IPS-18c (cell line): ENCODE results near the gene ERC2.

Source experiments
- H3K4me3 ChIP-seq: 2 replicates; pipeline ENCODE4 v1.7.0; 2013; ENCODE audit warnings: low read depth, mild to moderate bottlenecking, low read length, moderate library complexity; ENCODE audit not compliant: insufficient read depth
- H3K9me3 ChIP-seq: one replicate; pipeline ENCODE4 v1.6.1; 2013; ENCODE audit warnings: mild to moderate bottlenecking, low read length, moderate library complexity; ENCODE audit not compliant: control insufficient read depth, insufficient read depth

The ERC2 gene

GRCh38 chr3:56253941-56254665, 214.2 kb downstream of the ERC2 start:
- Histone ChIP-seq H3K4me3 (no peak overlapping the region), H3K9me3 (no peaks in the 10 kb centered on the region)

- no peaks in the 10 kb centered on the region for H3K9me3 ChIP-seq
- H3K4me3 ChIP-seq, result no peak overlapping the region
These were observed 216.8 kb downstream of the ERC2 start for GRCh38 chr3:56251343-56251945.

DNA sequence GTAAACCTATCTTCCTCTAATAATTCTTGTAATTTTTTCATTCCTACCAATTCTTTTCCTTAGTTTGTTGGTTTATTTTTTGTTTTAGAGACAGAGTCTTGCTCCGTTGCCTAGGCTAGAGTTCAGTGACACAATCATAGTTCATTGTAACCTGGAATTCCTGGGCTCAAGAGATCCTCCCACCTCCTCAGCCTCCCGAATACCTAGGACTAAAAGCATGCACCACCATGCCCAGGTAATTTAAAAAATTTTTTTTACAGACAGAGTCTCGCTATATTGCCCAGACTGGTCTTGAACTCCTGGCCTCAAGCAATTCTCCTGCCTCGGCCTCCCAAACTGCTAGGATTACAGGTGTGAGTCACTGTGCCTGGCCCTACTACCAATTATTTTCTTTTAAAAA, 220.2 kb downstream of the ERC2 start:
- H3K9me3 ChIP-seq, result no peaks in the 10 kb centered on the region
- H3K4me3 ChIP-seq, result no peak overlapping the region

DNA sequence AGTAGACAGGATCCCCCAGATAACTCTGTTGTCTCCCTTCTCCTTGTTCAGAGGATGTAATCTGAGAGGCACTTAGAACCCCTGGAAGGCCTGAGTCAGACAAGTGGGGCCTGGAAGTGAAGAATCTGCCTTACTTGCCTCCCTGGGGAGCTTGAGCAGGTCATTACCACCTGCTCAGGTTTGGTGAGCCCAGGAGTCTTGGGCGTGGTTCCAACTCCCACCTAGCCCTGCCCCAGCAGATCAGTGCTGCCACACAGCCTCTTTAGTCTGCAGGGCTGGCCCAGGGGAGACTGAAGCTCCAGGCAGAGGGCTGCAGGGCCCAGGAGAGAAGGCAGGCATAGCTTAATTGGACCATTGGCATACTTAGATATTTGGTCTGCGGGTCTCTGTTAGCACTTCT, 230.0 kb downstream of the ERC2 start:
- Histone ChIP-seq H3K9me3 (no peaks in the 10 kb centered on the region), H3K4me3 (no peak overlapping the region)

GRCh38 chr3:56233742-56234141, 234.5 kb downstream of the ERC2 start:
- Histone ChIP-seq H3K4me3 (no peak overlapping the region), H3K9me3 (no peaks in the 10 kb centered on the region)

DNA sequence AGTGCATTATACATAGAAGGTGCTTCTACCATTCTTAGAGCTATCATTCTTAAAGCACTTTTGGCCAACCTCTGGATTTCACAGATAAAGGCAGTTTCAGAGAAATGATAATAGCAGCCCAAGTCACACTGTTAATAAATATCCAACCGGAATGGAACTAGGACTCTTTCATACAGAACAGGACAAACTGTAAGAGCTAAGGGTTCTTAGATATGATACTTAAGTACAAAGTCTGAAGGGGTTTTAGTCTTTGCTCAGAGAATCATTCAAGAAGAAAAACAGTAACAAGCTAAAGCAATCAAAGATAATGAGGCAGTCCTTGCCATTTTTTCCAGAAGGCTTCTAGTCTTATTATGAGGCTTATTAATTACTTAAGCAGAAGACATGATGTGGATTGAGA, 239.0 kb downstream of the ERC2 start:
- Histone ChIP-seq H3K9me3 (no peaks in the 10 kb centered on the region), H3K4me3 (no peak overlapping the region)

GRCh38 chr3:56222866-56223265, 245.4 kb downstream of the ERC2 start:
- peaks cover 2% of the 10 kb centered on the region for H3K9me3 ChIP-seq

GRCh38 chr3:56219894-56220805, 248.1 kb downstream of the ERC2 start:
- Histone ChIP-seq H3K4me3 (no peak overlapping the region), H3K9me3 (peaks cover 2% of the 10 kb centered on the region)

More at GRCh38 chr3:56222866-56223265, 245.4 kb downstream of the ERC2 start:
- H3K4me3 ChIP-seq, result no peak overlapping the region

- Histone ChIP-seq H3K4me3 (no peak overlapping the region), H3K9me3 (peaks cover 9% of the 10 kb centered on the region)
These were observed 258.1 kb downstream of the ERC2 start for GRCh38 chr3:56209982-56210751.

DNA sequence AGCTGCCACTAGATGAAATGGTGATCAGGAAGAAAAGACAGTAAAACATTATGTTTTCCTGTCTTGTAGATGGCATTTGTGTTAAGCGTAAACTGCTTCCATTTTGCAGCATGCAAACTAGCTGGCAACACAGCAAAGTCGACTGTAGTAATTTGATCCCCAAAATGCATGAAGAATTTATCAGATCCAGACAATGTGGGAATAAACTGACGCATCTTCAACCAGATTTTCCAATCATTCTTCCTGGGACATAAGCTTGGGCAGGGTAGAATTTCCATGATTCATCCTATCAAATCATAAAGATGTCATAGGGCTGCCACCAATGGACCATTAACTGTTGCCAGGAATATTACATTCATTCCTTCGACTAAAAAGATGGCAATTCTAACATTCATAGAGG, 260.3 kb downstream of the ERC2 start:
- Histone ChIP-seq H3K9me3 (peaks cover 3% of the 10 kb centered on the region), H3K4me3 (no peak overlapping the region)

DNA sequence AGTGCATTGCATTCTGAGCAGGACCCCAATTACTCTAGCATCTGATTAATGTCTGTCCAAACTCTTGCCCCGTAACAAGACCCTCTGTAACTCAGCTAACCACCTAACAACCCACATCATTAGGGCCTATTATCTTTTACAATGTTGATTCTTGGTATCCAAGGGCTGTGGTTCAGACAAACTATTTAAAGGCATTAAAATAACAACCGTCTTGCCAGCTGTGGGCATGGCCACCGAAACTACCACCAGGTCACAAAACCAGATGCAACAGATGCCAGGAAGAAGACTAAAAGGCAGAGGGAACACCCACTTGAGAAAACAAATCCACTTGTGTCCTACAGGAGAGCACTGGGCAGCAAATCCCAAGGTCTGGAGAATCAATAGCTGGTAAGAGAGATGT, 262.9 kb downstream of the ERC2 start:
- H3K4me3 ChIP-seq, result no peak overlapping the region
- no peaks in the 10 kb centered on the region for H3K9me3 ChIP-seq

DNA sequence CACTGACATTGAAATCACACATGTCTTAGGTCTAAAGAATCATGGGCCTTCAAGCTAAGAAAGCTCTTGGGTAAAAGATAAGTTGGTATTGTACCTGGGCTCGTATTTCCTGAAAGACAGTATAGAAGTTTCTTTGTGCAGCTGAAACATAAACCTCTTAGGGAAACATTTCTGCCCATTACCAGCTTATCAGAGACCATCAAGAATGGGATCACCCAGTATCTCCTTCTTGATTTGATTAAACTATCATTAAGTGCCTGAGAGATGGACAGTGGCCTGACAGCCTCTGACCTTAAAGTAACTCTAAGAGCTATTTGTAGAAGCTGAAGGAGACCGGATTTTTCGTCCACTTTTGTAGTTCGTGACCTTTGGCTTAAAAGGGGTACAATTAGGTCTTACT, 265.3 kb downstream of the ERC2 start:
- no peaks in the 10 kb centered on the region for H3K9me3 ChIP-seq
- no peak overlapping the region for H3K4me3 ChIP-seq

DNA sequence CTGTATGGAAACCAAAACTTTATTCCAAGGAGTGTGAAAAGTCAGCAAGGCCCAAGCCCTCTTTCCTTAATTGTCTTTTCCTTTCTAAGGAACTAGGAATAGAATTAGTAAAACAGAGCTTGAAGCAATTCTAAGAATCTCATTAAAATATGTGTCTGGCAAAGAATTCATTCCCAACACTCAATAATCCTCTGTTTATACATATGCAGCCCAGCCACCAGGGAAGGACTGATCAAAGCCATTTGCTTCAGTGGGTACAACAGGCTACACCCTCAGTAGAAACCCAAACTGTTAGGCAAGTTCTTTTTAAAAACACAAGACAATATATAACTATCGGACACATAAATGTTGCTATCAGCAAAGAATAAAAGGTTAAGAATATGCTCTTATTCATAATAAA, 266.9 kb downstream of the ERC2 start:
- Histone ChIP-seq H3K9me3 (no peaks in the 10 kb centered on the region), H3K4me3 (no peak overlapping the region)

GRCh38 chr3:56200251-56200650, 268.0 kb downstream of the ERC2 start:
- Histone ChIP-seq H3K9me3 (no peaks in the 10 kb centered on the region), H3K4me3 (no peak overlapping the region)

GRCh38 chr3:56197991-56198390, 270.3 kb downstream of the ERC2 start:
- H3K9me3 ChIP-seq, result no peaks in the 10 kb centered on the region
- no peak overlapping the region for H3K4me3 ChIP-seq

GRCh38 chr3:56197259-56197965, 270.9 kb downstream of the ERC2 start:
- H3K4me3 ChIP-seq, result no peak overlapping the region
- no peaks in the 10 kb centered on the region for H3K9me3 ChIP-seq

DNA sequence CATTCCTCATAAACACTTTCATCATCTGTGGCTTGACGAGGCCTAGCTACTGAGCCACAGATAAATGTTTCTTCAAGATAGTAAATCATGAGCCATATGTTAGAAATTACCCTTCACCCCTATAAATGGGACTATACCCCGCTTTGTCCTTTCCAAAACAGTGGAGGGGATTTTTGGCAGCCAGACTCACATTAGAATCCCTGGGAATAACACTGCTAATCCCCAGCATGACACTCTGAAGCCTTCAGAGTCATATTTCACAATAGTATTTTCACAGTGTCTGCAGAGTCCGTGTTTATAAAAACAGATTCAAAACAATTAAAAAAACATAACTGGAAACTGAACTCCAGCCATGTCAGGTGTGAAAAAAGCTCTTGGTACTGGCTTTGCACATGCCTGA, 271.6 kb downstream of the ERC2 start:
- no peak overlapping the region for H3K4me3 ChIP-seq
- no peaks in the 10 kb centered on the region for H3K9me3 ChIP-seq
